Measurements from ENCODE around the gene PIN1. TPM values are rescaled to one million over a fixed set of nuclear protein-coding genes. Genes with fewer than 3 reads are reported as not detected.
A peak's percentile ranks its signal among the peaks of the same experiment; 100 is the strongest.

PIN1 gene
- total and polyA plus RNA-seq, 2 of the 13 experiments (the other 11 are each of a cell fraction or from before 2014, with no cell fraction given) = 31.9 to 72.0 TPM

DNA sequence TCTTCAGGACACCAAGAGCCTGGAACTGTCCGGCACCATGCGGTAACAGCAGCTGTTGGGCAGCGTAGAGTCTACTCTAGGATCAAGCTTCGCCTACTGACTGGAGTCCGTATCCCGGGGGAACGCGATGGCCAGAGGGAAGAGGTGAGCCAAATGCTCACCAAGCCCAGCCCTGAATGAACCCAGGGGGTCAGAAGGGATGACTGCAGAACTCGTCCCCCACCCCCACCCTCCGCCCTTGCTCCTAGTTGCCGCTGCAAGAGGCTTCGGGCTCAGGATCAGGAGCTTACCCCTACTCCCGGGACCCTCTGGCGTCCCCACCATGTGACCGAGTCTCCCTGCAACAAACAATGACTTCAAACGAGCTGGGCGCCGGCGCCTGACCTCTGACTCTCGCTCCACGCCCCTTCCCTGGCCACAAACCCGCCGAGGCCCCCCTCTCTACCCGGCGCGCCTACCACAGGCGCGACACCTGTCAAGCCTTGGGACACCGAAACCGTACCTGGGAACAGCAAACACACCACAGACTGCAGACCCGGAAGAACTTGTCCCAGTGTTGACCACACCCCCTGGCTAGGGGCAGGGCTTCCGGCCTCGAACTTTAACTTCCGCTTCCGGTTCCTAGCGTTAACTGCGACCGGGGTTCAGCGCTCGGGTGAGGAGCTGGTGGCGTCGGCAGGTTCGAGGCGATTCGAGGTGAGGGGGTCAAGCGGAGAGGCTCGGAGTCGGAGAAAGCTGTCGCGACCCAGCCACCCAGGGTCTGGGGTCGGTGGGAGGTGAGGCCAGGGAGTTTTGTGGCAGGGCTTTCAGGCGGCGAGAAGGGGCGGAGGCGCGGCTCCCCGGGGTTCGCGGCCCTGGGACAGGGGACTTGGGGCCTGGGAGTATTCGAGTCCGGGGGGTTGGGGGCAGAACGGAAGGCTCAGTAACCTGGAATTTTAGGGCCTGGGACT lies 7.6 kb upstream of the PIN1 start, which contains the start of gene UBL5 (continued):
- no peak for TF ChIP-seq AGO1 (IDR thresholded peaks at IDR 0.05; ENCODE audit: low read depth, low read length, poor library complexity, severe bottlenecking)
- TF ChIP-seq, protein P1, sequence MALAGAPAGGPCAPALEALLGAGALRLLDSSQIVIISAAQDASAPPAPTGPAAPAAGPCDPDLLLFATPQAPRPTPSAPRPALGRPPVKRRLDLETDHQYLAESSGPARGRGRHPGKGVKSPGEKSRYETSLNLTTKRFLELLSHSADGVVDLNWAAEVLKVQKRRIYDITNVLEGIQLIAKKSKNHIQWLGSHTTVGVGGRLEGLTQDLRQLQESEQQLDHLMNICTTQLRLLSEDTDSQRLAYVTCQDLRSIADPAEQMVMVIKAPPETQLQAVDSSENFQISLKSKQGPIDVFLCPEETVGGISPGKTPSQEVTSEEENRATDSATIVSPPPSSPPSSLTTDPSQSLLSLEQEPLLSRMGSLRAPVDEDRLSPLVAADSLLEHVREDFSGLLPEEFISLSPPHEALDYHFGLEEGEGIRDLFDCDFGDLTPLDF (CRISPR knock-in tag; IDR thresholded peaks at IDR 0.05) = peak; percentile 50; the same call in 1 of the 2 replicates
- TF ChIP-seq ZNF350 (CRISPR knock-in tag; IDR thresholded peaks at IDR 0.05; ENCODE audit: borderline replicate concordance, low read depth) = peak; percentile 84; the same call in 1 of the 2 replicates
- TF ChIP-seq RXRB (CRISPR knock-in tag; IDR thresholded peaks at IDR 0.05; ENCODE audit: borderline replicate concordance) = peak; percentile 70
- TF ChIP-seq ZC3H4 (CRISPR knock-in tag; IDR thresholded peaks at IDR 0.05; ENCODE audit: borderline replicate concordance) = no peak
- TF ChIP-seq XRCC5 (optimal IDR thresholded peaks at IDR 0.05; ENCODE audit: low read length) = no peak
- TF ChIP-seq SNAI1 (CRISPR knock-in tag; IDR thresholded peaks at IDR 0.05; ENCODE audit: borderline replicate concordance) = 0 out of 2 replicates have a peak, but pooled peaks have one; percentile 23
- TF ChIP-seq ZNF766 (CRISPR knock-in tag; IDR thresholded peaks at IDR 0.05; ENCODE audit: borderline replicate concordance) = no peak
- TF ChIP-seq NRL (CRISPR knock-in tag; IDR thresholded peaks at IDR 0.05; ENCODE audit: borderline replicate concordance) = peak; percentile 88
- no peak for TF ChIP-seq ZNF263 (CRISPR knock-in tag; IDR thresholded peaks at IDR 0.05)
- no peak; the same call in 1 of the 2 replicates for TF ChIP-seq RFXAP (CRISPR knock-in tag; IDR thresholded peaks at IDR 0.05; ENCODE audit: borderline replicate concordance)
- no peak for TF ChIP-seq RBM39 (IDR thresholded peaks at IDR 0.05; ENCODE audit: low read depth, low read length, poor library complexity, severe bottlenecking)
- TF ChIP-seq NR3C1 (CRISPR knock-in tag; IDR thresholded peaks at IDR 0.05) = no peak
- peak; percentile 69; the same call in 1 of the 2 replicates for TF ChIP-seq ZNF670 (CRISPR knock-in tag; IDR thresholded peaks at IDR 0.05; ENCODE audit: borderline replicate concordance)
- peak; percentile 72; the same call in 1 of the 2 replicates for TF ChIP-seq ZNF839 (CRISPR knock-in tag; IDR thresholded peaks at IDR 0.05; ENCODE audit: borderline replicate concordance)
- TF ChIP-seq ZMYM4 (CRISPR knock-in tag; IDR thresholded peaks at IDR 0.05) = peak; percentile 75; the same call in 1 of the 2 replicates
- no peak for TF ChIP-seq NCOA1 (CRISPR knock-in tag; IDR thresholded peaks at IDR 0.05)
- no peak for TF ChIP-seq MAFK (conservative IDR thresholded peaks at IDR 0.05 in 1 of 2, IDR thresholded peaks at IDR 0.05 in 1 of 2; ENCODE audit: low read length in 2 of 2)
- TF ChIP-seq, protein P2, sequence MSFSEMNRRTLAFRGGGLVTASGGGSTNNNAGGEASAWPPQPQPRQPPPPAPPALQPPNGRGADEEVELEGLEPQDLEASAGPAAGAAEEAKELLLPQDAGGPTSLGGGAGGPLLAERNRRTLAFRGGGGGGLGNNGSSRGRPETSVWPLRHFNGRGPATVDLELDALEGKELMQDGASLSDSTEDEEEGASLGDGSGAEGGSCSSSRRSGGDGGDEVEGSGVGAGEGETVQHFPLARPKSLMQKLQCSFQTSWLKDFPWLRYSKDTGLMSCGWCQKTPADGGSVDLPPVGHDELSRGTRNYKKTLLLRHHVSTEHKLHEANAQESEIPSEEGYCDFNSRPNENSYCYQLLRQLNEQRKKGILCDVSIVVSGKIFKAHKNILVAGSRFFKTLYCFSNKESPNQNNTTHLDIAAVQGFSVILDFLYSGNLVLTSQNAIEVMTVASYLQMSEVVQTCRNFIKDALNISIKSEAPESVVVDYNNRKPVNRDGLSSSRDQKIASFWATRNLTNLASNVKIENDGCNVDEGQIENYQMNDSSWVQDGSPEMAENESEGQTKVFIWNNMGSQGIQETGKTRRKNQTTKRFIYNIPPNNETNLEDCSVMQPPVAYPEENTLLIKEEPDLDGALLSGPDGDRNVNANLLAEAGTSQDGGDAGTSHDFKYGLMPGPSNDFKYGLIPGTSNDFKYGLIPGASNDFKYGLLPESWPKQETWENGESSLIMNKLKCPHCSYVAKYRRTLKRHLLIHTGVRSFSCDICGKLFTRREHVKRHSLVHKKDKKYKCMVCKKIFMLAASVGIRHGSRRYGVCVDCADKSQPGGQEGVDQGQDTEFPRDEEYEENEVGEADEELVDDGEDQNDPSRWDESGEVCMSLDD (CRISPR knock-in tag; IDR thresholded peaks at IDR 0.05; ENCODE audit: borderline replicate concordance) = no peak
- no peak for TF ChIP-seq PRMT3 (CRISPR knock-in tag; IDR thresholded peaks at IDR 0.05; ENCODE audit: borderline replicate concordance, low read depth)
- TF ChIP-seq, protein P3, sequence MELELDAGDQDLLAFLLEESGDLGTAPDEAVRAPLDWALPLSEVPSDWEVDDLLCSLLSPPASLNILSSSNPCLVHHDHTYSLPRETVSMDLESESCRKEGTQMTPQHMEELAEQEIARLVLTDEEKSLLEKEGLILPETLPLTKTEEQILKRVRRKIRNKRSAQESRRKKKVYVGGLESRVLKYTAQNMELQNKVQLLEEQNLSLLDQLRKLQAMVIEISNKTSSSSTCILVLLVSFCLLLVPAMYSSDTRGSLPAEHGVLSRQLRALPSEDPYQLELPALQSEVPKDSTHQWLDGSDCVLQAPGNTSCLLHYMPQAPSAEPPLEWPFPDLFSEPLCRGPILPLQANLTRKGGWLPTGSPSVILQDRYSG (CRISPR knock-in tag; IDR thresholded peaks at IDR 0.05) = no peak
- no peak for TF ChIP-seq ISX (CRISPR knock-in tag; conservative IDR thresholded peaks at IDR 0.05)
- TF ChIP-seq PHF8 (CRISPR knock-in tag; IDR thresholded peaks at IDR 0.05) = peak; percentile 96
- TF ChIP-seq IRF2 (CRISPR knock-in tag; IDR thresholded peaks at IDR 0.05) = peak; percentile 91
- TF ChIP-seq SKI (IDR thresholded peaks at IDR 0.05; ENCODE audit: partially characterized antibody) = peak; percentile 55
